HG03095 (cell line): ENCODE measurements around the gene ZAR1.
"Not testable (repeated sequence)": the region's sequence is repeated elsewhere in the genome, so short reads cannot be mapped to it uniquely, and the experiment has no call there.

ENCODE experiments used
- ATAC-seq: cut with Tn5 transposase; IDR thresholded peaks from one replicate; pipeline ENCODE4 v1.9.1; 2021; ENCODE audit warnings: moderate library complexity; ENCODE audit not compliant: unreplicated experiment

The ZAR1 gene, protein sequence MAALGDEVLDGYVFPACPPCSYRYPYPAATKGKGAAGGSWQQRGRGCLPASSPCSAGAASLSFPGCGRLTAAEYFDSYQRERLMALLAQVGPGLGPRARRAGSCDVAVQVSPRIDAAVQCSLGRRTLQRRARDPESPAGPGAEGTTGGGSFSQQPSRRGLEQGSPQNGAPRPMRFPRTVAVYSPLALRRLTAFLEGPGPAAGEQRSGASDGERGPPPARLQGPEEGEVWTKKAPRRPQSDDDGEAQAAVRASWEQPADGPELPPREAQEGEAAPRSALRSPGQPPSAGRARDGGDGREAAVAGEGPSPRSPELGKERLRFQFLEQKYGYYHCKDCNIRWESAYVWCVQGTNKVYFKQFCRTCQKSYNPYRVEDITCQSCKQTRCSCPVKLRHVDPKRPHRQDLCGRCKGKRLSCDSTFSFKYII

DNA sequence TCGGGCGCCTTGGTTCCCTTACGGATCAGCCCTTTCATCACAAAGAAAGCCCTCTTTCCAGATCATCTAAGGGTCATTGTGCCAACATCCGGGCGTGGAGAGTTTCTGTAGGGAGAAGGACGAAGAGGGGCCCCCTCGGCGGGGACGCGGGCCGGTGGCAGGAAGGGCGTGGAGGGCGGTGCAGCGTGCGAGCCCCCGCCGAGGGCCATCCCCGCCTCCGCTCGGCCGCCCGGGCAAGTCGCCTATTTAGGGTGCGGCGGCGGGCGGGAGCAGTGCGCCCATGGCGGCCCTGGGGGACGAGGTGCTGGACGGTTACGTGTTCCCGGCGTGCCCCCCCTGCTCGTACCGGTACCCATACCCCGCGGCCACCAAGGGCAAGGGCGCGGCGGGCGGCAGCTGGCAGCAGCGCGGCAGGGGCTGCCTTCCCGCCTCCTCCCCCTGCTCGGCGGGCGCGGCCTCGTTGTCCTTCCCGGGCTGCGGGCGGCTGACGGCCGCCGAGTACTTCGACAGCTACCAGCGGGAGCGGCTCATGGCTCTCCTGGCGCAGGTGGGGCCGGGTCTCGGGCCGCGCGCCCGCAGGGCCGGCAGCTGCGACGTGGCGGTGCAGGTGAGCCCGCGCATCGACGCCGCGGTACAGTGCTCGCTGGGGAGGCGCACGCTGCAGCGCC lies at the start of gene ZAR1:
Gene ZAR1, plus strand, starts transcription at position 241 of the 668 bp plus-strand sequence. Its CDS starts 40 bp downstream, at position 281.
- ATAC-seq: no peak

DNA sequence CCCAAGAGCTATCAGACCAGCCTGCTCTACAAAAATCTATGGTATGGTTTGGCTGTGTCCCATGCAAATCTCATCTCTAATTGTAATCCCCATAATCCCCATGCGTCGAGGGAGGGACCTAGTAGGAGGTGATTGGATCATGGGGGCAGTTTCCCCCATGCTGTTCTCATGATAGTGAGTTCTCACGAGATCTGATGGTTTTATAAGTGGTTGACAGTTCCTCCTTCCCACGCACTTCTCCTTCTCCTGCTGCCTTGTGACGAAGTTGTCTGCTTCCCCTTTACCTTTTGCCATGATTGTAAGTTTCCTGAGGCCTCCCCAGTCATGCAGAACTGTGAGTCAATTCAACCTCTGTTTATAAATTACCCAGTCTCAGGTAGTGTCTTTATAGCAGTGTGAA lies 49.1 kb upstream of the ZAR1 start:
- not testable (repeated sequence) for ATAC-seq

GRCh38 chr4:48445704-48446103 lies 44.3 kb upstream of the ZAR1 start:
- ATAC-seq: no peak

GRCh38 chr4:48446642-48447041 lies 43.4 kb upstream of the ZAR1 start:
- ATAC-seq: no peak

- ATAC-seq: no peak
Observed at GRCh38 chr4:48449151-48449550, 40.9 kb upstream of the ZAR1 start.

GRCh38 chr4:48450740-48451139 lies 39.3 kb upstream of the ZAR1 start:
- no peak for ATAC-seq

- ATAC-seq: not testable (repeated sequence)
Observed at GRCh38 chr4:48451656-48452055, 38.4 kb upstream of the ZAR1 start.

- ATAC-seq: no peak
Observed at GRCh38 chr4:48454591-48454990, 35.5 kb upstream of the ZAR1 start.

DNA sequence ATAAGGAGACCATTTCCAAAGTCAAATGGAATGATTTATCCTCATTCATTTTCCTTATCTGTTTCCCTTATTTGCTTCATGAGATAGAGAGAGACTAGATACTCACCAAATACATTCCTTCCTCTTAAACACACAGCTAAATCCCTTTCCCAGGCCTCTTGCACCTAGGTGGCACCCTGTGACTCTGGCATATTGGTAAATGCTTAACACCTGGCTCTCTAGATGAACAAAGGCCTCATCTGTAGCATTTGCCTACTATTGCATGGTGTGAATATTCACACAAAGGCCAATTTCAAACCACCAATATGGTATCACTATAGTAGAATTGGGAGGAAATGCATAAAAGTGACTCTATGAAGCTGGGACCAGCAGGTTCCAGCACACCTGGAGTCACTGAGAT lies 29.1 kb upstream of the ZAR1 start:
- ATAC-seq: no peak

DNA sequence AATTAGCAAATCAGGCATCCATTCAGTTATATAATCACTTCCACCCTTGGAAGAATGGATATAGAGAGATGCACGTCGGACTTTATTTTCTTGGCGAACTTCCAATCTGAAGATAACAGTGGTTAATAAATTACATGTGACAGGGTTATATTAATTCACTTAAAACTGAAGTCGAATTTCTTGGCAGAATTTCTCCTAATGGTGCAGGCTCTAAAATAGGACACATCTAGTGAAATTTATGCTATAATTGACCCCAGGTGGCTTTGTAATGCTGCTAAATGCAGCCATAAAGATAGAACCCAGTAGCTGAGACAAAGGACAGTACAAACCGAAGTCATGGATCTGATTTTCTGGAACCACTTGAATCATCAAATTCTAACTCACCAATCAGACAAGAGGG lies 27.7 kb upstream of the ZAR1 start:
- ATAC-seq: no peak

DNA sequence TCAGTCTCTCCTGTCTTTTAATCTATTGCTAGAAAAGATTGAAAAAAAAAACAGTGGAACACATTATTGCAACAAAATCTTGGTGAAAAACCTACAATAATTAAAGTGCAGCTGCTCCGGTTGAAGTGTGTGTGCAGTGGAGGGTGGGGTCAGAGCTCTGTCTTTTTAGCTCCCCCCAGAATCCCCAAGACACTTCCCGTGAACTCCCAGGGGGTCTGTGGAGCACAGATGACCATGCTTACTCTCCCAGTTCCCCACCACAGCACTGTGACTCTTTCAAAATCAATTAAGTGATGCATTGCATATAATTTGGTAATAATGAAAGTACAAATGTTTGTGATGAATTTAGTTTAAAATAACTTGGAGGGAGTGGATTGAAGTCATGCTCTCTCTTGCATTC lies 22.6 kb upstream of the ZAR1 start:
- no peak for ATAC-seq

- no peak for ATAC-seq
Observed at GRCh38 chr4:48467891-48468290, 22.2 kb upstream of the ZAR1 start.

DNA sequence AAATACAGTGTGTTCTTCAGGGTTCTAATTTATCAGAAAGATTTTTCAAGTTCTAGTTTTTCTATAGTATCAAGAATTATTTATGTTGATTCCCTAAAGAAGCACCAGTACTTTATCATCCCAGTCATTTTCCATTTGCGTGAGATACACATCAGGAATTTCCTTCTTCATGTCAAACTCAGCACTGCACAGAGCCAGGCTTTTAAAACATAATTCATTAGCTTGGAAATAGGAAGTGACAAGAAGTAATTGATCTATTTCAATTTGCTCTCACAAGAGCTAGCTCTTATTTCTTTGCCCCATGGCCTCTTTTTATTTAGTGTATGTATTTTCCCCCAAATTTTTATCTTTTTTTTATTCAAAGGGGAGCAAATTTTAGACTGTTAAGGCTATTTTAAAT lies 19.9 kb upstream of the ZAR1 start:
- no peak for ATAC-seq

DNA sequence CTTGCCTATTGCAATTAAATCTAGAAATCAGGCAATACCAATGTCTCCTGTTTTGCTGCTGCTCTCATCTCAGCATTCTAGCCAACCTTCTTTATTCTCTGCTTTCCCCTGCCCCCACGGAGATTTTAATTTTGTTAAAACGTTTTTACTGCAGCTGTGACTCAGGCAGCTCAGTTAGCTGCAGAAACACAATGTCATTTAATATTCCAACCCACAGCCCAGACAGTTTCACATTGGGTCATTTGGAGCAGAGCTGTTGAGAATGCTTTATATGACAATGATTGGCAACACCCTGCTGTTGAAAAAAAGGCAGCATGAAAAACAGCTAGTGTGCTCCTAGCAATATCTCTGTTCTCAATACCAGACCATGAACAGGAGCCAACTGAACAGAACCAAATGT lies 19.5 kb upstream of the ZAR1 start:
- ATAC-seq: no peak

DNA sequence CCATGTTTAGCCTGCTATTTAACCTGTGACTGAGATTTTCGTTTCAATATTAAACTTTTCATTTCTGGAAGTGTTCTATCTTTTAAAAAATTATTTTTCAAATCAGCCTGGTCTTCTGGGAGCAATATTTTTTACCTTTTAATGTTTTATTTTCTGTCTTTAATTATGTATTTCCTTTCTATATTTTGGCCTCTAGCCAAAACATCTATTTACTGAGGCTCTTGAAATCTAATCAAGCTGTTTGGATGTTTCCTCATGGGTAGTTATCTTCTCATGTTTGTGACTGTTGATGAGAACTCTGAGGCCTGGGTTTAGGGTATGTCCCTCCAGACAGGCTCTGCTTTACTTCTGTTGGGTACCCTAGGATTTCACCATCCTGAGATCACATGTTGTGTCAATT lies 17.3 kb upstream of the ZAR1 start:
- no peak for ATAC-seq

DNA sequence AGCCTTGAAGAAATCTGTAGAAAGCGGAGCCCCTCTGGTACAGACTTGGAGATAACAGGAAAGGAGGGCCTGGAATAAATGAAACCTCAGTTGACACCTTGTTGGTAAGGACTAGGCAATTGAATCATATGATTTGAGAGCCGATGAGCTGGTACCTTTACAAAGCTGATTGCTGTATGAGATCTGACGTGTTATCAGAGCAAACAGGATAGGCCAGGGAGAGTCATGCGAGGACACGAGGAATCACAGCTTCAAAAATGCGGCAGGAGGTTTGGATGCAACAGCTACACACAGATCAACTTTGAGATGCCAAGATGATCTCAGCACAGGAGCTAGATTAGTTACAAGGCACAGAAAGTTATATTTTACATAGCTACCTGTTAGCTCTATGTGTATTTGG lies 14.3 kb upstream of the ZAR1 start:
- ATAC-seq: no peak

DNA sequence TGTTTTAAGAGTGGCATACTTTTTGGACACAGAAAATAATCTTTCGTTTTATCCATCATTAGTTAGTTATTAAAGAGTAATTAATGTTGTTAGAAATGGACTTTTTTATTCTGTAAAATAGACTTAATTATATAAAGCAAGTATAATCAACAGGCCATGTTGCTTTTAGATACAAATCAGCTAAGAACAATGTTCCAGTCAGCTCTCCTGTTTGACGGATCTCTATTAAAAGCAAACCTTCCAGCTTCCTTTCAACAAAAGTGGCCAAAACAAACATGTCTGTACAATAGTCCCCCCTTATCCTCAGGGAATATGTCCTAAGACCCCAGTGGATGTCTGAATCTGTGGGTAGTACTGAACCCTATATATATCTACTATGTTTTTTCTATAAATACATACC lies 11.8 kb upstream of the ZAR1 start:
- no peak for ATAC-seq

DNA sequence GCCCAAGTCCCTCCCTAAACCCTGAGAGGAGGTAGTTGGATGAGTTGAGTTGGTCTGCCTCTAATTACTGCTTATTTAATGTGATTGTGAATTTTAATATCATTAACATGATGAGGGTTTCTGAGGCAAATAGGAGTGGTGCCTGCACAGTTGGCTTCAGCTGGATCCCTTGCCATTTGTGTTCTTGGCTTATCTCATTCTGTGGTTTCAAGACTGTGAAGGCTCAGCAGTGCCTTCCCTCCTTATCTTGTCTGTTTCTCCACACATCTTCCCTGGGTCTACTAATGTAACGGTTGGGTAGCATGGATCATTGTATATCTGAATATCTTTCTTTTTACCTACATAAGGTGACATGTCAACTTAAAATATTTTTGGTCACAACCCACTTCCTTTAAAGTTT lies 8.5 kb upstream of the ZAR1 start:
- ATAC-seq: no peak

- ATAC-seq: no peak
Observed at GRCh38 chr4:48483006-48483776, 6.9 kb upstream of the ZAR1 start, which contains the start of gene SLC10A4. Gene SLC10A4, plus strand, starts transcription at chr4:48483343. Its CDS starts 219 bp downstream, at chr4:48483562.

DNA sequence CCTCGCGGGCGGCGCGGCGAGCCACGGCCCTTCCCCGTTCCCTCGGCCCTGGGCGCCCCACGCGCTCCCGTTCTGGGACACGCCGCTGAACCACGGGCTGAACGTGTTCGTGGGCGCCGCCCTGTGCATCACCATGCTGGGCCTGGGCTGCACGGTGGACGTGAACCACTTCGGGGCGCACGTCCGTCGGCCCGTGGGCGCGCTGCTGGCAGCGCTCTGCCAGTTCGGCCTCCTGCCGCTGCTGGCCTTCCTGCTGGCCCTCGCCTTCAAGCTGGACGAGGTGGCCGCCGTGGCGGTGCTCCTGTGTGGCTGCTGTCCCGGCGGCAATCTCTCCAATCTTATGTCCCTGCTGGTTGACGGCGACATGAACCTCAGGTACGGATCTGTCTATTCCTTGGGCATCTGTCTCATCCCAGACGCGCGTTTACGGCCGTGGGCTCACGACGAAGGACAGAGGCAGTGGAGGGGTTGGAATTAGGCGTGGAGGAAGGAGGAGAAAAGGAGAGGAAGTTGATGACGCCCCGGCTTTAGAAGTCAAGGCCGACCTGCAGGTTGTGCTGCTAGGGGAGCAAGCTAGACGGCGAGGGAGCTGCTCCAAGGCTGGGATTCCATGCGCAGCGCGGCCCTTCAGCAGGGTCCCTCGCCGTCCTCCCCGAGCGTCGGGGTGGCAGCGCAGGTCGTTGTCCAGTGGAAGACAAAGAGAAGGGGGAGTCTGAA lies 6.1 kb upstream of the ZAR1 start:
- no peak for ATAC-seq
